ENCODE results near the gene LAGE3. TPM values are rescaled to one million over a fixed set of nuclear protein-coding genes. Genes with fewer than 3 reads are reported as not detected.

LAGE3 gene
- total RNA-seq, 1 experiment from 2014 or later, result 175 TPM

- intact Hi-C loops (cut with micrococcal nuclease; ENCODE audit: unreplicated experiment), result no loop called here
- Histone ChIP-seq H3K9me3 (ENCODE audit: control insufficient read depth, insufficient read depth, low read depth, low read length) (no peaks in the 10 kb centered on the region), H3K4me3 (ENCODE audit: low read depth in 2 of 2, low read length in 2 of 2) (no peak overlapping the region), H3K4me1 (ENCODE audit: control insufficient read depth, insufficient read depth, low read length) (no peaks in the 10 kb centered on the region), H3K27ac (ENCODE audit: low read length) (no peak overlapping the region), H3K27me3 (ENCODE audit: control insufficient read depth, insufficient read depth, low read length) (no peaks in the 10 kb centered on the region), H3K36me3 (ENCODE audit: control insufficient read depth, insufficient read depth, low read length) (peaks cover 2% of the 10 kb centered on the region; the same call in 1 of the 2 replicates)
- BruUV-seq (replicated peaks), result no TSS peak
- ATAC-seq (no peak), DNase-seq (ENCODE audit: low read depth, low spot score) (no peak)
- in situ Hi-C loops (cut with HindIII; ENCODE audit: low pct_unique_long_range_greater_than_20kb, low sequenced_read_pairs), result no loop called here
- ChIA-PET POLR2A (no interaction called here), CTCF (no interaction called here)
- TF ChIP-seq CTCF (IDR thresholded peaks at IDR 0.05), result no peak
- TF ChIP-seq POLR2AphosphoS5 (IDR thresholded peaks at IDR 0.05; ENCODE audit: low read depth, low read length), result no peak
- TF ChIP-seq SIN3A (IDR thresholded peaks at IDR 0.05; ENCODE audit: borderline replicate concordance, insufficient read depth, low read depth, low read length), result no peak
- no peak for TF ChIP-seq REST (IDR thresholded peaks at IDR 0.05; ENCODE audit: insufficient read depth in 1 of 2, low read depth in 2 of 2, low read length in 1 of 2)
- no peak for TF ChIP-seq TCF7L2 (IDR thresholded peaks at IDR 0.05; ENCODE audit: low read depth, low read length)
Measured at GRCh38 chrX:154452823-154453222, 26.3 kb downstream of the LAGE3 start.

- CTCF ChIA-PET, result no interaction called here
- intact Hi-C loops (cut with micrococcal nuclease; ENCODE audit: unreplicated experiment), result no loop called here
Measured at GRCh38 chrX:154450312-154450711, 28.8 kb downstream of the LAGE3 start.

More at GRCh38 chrX:154450312-154450711, 28.8 kb downstream of the LAGE3 start:
- H3K4me1 ChIP-seq (ENCODE audit: control insufficient read depth, insufficient read depth, low read length), result peaks cover 5% of the 10 kb centered on the region
- no peaks in the 10 kb centered on the region for H3K27me3 ChIP-seq (ENCODE audit: control insufficient read depth, insufficient read depth, low read length)
- no peak overlapping the region for H3K27ac ChIP-seq (ENCODE audit: low read length)
- no peak overlapping the region for H3K4me3 ChIP-seq (ENCODE audit: low read depth in 2 of 2, low read length in 2 of 2)
- ATAC-seq (no peak), DNase-seq (ENCODE audit: low read depth, low spot score) (no peak)
- in situ Hi-C loops (cut with HindIII; ENCODE audit: low pct_unique_long_range_greater_than_20kb, low sequenced_read_pairs), result no loop called here
- TF ChIP-seq SIN3A (IDR thresholded peaks at IDR 0.05; ENCODE audit: borderline replicate concordance, insufficient read depth, low read depth, low read length) (no peak), CTCF (IDR thresholded peaks at IDR 0.05) (no peak), REST (IDR thresholded peaks at IDR 0.05; ENCODE audit: insufficient read depth in 1 of 2, low read depth in 2 of 2, low read length in 1 of 2) (no peak), POLR2AphosphoS5 (IDR thresholded peaks at IDR 0.05; ENCODE audit: low read depth, low read length) (no peak), TCF7L2 (IDR thresholded peaks at IDR 0.05; ENCODE audit: low read depth, low read length) (no peak)
- no TSS peak for BruUV-seq (replicated peaks)
- no peaks in the 10 kb centered on the region for H3K9me3 ChIP-seq (ENCODE audit: control insufficient read depth, insufficient read depth, low read depth, low read length)
- H3K36me3 ChIP-seq (ENCODE audit: control insufficient read depth, insufficient read depth, low read length), result peaks cover 2% of the 10 kb centered on the region; the same call in 1 of the 2 replicates
- POLR2A ChIA-PET, result no interaction called here
